Measurements from ENCODE around the gene TAS2R30.

DNA sequence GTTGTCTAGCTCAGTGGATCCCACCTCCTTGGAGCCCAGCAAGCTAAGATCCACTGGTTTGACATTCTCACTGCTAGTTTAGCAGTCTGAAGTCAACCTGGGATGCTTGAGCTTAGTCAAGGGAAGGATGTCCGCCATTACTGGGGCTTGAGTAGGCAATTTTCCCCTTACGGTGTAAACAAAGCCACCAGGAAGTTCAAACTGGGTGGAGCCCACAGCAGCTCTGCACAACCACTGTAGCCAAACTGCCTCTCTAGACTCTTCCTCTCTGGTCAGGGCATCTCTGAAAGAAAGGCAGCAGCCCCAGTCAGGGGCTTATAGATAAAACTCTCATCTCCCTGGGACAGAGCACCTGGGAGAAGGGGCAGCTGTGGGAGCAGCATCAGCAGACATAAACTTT is 25.6 kb downstream of the TAS2R30 start:
- TF ChIP-seq GATA3 (IDR thresholded peaks at IDR 0.05; ENCODE audit: low read depth, low read length) (no peak), GATA2 (IDR thresholded peaks at IDR 0.05; ENCODE audit: low read depth, low read length) (no peak)
